WTC11 (cell line): Measurements from ENCODE around the gene POLR3GL. TPM values are rescaled to one million over a fixed set of nuclear protein-coding genes. Genes with fewer than 3 reads are reported as not detected.
A peak's percentile ranks its signal among the peaks of the same experiment; 100 is the strongest.

Experiments used
- ATAC-seq: fragments of 200-7000 bp; cut with Tn5 transposase; 2 replicates; pipeline ENCODE4 v1.10.0; 2021; ENCODE audit warnings: mild to moderate bottlenecking, moderate library complexity
- CTCF ChIA-PET: fragments of 300-600 bp; sonication (Branson Sonifier 250); formaldehyde crosslinking; loops from one replicate; lab custom pipeline; 2021; ENCODE audit warnings: antibody characterized with exemption; lab: Charles Lee
- POLR2A ChIA-PET: fragments of 350-600 bp; sonication (Branson Sonifier 250); formaldehyde crosslinking; loops from one replicate; lab custom pipeline; 2021; ENCODE audit warnings: antibody characterized with exemption; lab: Charles Lee
- DNase-seq: peaks from one replicate; pipeline ENCODE4 v3.0.0; 2021; ENCODE audit warnings: low spot score
- H3K27ac Mint-ChIP-seq: 2 replicates; pipeline ENCODE4 v1.8.0; 2021; ENCODE audit warnings: mixed read lengths
- H3K27me3 Mint-ChIP-seq: 2 replicates; pipeline ENCODE4 v1.8.0; 2021; ENCODE audit warnings: low read depth, mild to moderate bottlenecking, moderate library complexity, mixed read lengths
- H3K36me3 Mint-ChIP-seq: 2 replicates; pipeline ENCODE4 v1.8.0; 2021; ENCODE audit warnings: mixed read lengths
- H3K4me1 Mint-ChIP-seq: 2 replicates; pipeline ENCODE4 v1.8.0; 2022; ENCODE audit warnings: mixed read lengths
- H3K4me3 Mint-ChIP-seq: 2 replicates; pipeline ENCODE4 v1.8.0; 2021; ENCODE audit warnings: mild to moderate bottlenecking, moderate library complexity, mixed read lengths
- H3K9me3 Mint-ChIP-seq: 2 replicates; pipeline ENCODE4 v1.8.0; 2021; ENCODE audit warnings: mixed read lengths
- EMX1 ChIP-seq: fragments of 250-450 bp; sonication (Bioruptor Pico); IDR thresholded peaks from 2 replicates; pipeline ENCODE4 v1.8.0; 2021; ENCODE audit warnings: mild to moderate bottlenecking
- GABPB1 ChIP-seq: sonication (generic); formaldehyde crosslinking; IDR thresholded peaks from 2 replicates; pipeline ENCODE4 v1.8.1; 2023; ENCODE audit warnings: mild to moderate bottlenecking, missing genetic modification reagents
- GTF2I ChIP-seq: fragments of 250-450 bp; sonication (Bioruptor Pico); conservative IDR thresholded peaks from 2 replicates; pipeline ENCODE4 v1.4.0; 2021; ENCODE audit warnings: mild to moderate bottlenecking
- JAZF1 ChIP-seq: fragments of 250-450 bp; sonication (Bioruptor Pico); IDR thresholded peaks from 2 replicates; pipeline ENCODE4 v1.9.0; 2021; ENCODE audit warnings: moderate library complexity, mild to moderate bottlenecking, inconsistent platforms
- JUN ChIP-seq: sonication (generic); formaldehyde crosslinking; IDR thresholded peaks from 2 replicates; pipeline ENCODE4 v1.8.0; 2023; ENCODE audit warnings: mild to moderate bottlenecking, missing genetic modification reagents
- SMAD4 ChIP-seq: sonication (generic); formaldehyde crosslinking; IDR thresholded peaks from 2 replicates; pipeline ENCODE4 v1.8.0; 2022; ENCODE audit warnings: mild to moderate bottlenecking, missing genetic modification reagents
- ZNF121 ChIP-seq: sonication (generic); formaldehyde crosslinking; IDR thresholded peaks from 2 replicates; pipeline ENCODE4 v1.8.0; 2023; ENCODE audit warnings: missing genetic modification reagents
- total RNA-seq: library from RNA; stranded (reverse); gene quantifications from 3 replicates; pipeline ENCODE4 v1.2.3, GENCODE V29; 2021
- TF ChIP-seq, protein P1 (sequence below): sonication (generic); formaldehyde crosslinking; IDR thresholded peaks from 2 replicates; pipeline ENCODE4 v1.8.0; 2022; ENCODE audit warnings: mild to moderate bottlenecking, missing genetic modification reagents
- TF ChIP-seq, protein P2 (sequence below): sonication (generic); formaldehyde crosslinking; conservative IDR thresholded peaks from 2 replicates; pipeline ENCODE4 v1.8.1; 2023; ENCODE audit warnings: mild to moderate bottlenecking, low read depth, missing genetic modification reagents, moderate library complexity
- TF ChIP-seq, protein P3 (sequence below): sonication (generic); formaldehyde crosslinking; IDR thresholded peaks from 2 replicates; pipeline ENCODE4 v1.8.1; 2023; ENCODE audit warnings: mild to moderate bottlenecking, missing genetic modification reagents, moderate library complexity
- TF ChIP-seq, protein P4 (sequence below): sonication (generic); formaldehyde crosslinking; IDR thresholded peaks from 2 replicates; pipeline ENCODE4 v1.8.1; 2023; ENCODE audit warnings: mild to moderate bottlenecking, missing genetic modification reagents, borderline replicate concordance
- TF ChIP-seq, protein P5 (sequence below): fragments of 250-450 bp; sonication (Bioruptor Pico); IDR thresholded peaks from 2 replicates; pipeline ENCODE4 v1.8.0; 2021; ENCODE audit warnings: mild to moderate bottlenecking
- TF ChIP-seq, protein P6 (sequence below): sonication (generic); formaldehyde crosslinking; IDR thresholded peaks from 2 replicates; pipeline ENCODE4 v1.8.0; 2022; ENCODE audit warnings: mild to moderate bottlenecking, missing genetic modification reagents
- TF ChIP-seq, protein P7 (sequence below): sonication (generic); formaldehyde crosslinking; IDR thresholded peaks from 2 replicates; pipeline ENCODE4 v1.8.1; 2023; ENCODE audit warnings: mild to moderate bottlenecking, missing genetic modification reagents
- TF ChIP-seq, protein P8 (sequence below): fragments of 250-450 bp; sonication (Bioruptor Pico); IDR thresholded peaks from 2 replicates; pipeline ENCODE4 v1.9.0; 2021; ENCODE audit warnings: moderate library complexity, mild to moderate bottlenecking, inconsistent platforms, borderline replicate concordance

Gene POLR3GL
- total RNA-seq, 1 experiment from 2014 or later, result 3.8 TPM

DNA sequence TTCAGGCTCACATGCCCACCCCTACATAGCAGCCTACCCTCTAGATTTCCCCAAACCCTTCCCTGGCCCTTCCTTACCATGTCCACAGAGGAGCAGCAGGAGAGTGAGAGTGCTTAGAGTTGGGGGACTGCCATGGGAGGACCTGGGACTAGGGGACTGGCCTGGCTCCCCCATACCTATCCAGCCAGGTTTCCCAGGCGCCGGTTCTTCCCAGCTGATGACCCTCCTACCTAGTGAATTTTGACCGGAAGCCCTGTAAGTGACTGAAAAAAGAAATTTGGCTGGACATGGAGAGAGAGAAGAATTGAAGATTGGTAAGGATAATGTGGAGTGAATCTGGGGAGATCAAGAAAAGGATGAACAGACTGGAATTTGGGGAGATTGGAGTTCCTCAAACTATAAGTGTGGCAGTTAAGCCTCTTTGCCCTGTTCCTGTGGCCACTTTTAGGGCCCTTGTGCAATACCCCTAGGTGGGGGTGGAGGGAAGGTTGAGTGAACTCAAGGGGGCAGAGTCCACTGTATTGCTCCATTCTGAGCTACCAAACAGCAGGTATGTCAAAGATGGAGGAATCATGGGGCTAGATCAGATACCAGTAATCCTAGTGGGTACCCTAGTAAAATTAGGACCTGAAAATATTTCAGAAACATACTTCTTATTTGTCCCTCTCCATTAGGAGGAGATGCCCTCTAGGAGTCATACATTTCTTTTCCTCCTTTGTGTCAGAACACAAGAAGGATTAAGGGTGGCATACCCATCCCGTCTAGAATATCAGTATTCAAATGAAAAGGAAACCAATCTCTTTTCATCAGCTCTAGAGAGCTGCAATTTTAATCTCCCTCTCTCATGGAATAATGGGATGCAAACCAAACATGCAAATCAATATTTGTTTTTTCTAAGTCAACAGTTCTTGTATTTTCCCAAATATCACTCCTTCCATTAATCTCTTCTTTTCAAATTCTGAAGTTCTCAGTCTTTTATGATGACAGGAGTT is 55.9 kb downstream of the POLR3GL start:
- no peaks in the 10 kb centered on the region for H3K9me3 Mint-ChIP-seq
- H3K27ac Mint-ChIP-seq, result no peak overlapping the region
- H3K36me3 Mint-ChIP-seq, result no peaks in the 10 kb centered on the region
- DNase-seq (no peak), ATAC-seq (peak; percentile 22; the same call in 1 of the 2 replicates)
- POLR2A ChIA-PET, result interaction anchor here (0.6 to 0.7 kb wide), 2 partner anchors 18 to 21 kb away, joined by 3 to 8 read pairs; no protein-coding TSS in a partner anchor
- TF ChIP-seq, protein P1, sequence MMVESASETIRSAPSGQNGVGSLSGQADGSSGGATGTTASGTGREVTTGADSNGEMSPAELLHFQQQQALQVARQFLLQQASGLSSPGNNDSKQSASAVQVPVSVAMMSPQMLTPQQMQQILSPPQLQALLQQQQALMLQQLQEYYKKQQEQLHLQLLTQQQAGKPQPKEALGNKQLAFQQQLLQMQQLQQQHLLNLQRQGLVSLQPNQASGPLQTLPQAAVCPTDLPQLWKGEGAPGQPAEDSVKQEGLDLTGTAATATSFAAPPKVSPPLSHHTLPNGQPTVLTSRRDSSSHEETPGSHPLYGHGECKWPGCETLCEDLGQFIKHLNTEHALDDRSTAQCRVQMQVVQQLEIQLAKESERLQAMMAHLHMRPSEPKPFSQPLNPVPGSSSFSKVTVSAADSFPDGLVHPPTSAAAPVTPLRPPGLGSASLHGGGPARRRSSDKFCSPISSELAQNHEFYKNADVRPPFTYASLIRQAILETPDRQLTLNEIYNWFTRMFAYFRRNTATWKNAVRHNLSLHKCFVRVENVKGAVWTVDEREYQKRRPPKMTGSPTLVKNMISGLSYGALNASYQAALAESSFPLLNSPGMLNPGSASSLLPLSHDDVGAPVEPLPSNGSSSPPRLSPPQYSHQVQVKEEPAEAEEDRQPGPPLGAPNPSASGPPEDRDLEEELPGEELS (CRISPR knock-in tag), result no peak
- TF ChIP-seq GABPB1 (CRISPR knock-in tag), result peak; percentile 49; the same call in 1 of the 2 replicates
- H3K27me3 Mint-ChIP-seq, result peaks cover 69% of the 10 kb centered on the region
- peaks cover 15% of the 10 kb centered on the region for H3K4me1 Mint-ChIP-seq
- CTCF ChIA-PET, result interaction anchor here (0.7 to 6.5 kb wide), 9 partner anchors 11 to 175 kb away, joined by 3 to 34 read pairs (median 6); partner anchors contain the start of gene NUDT17
- H3K4me3 Mint-ChIP-seq, result peak overlapping the region; percentile 68

DNA sequence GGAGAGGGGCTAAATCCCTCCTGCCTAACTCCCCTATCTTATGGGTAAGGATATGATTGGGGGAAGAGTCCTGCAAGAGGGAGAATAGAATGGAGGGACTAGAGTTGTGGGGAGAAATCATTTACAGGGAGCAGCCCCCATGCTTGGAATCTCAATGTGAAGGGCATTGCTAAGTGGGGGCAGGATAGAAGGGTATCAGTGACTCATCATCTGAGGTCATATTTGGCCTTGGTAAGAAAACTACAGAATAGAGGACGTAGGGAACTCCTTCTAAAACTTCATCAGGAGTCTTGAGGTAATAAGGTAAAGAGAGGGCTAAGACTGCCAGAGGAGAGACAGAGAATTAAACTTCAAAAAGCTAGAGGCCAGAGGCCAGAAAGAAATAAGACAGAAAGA is 56.6 kb downstream of the POLR3GL start:
- DNase-seq, result no peak
- Mint-ChIP-seq H3K9me3 (no peaks in the 10 kb centered on the region), H3K4me3 (no peak overlapping the region), H3K27me3 (peaks cover 65% of the 10 kb centered on the region), H3K4me1 (peaks cover 15% of the 10 kb centered on the region), H3K36me3 (no peaks in the 10 kb centered on the region), H3K27ac (no peak overlapping the region)
- CTCF ChIA-PET, result interaction anchor here (0.7 to 6.5 kb wide), 11 partner anchors 12 to 176 kb away, joined by 3 to 34 read pairs (median 6); partner anchors contain the start of gene NUDT17
- POLR2A ChIA-PET, result no interaction called here
- no peak for ATAC-seq
- TF ChIP-seq JUN (CRISPR knock-in tag), result no peak
- no peak for TF ChIP-seq SMAD4 (CRISPR knock-in tag)
- no peak for TF ChIP-seq ZNF121
- TF ChIP-seq, protein P2, sequence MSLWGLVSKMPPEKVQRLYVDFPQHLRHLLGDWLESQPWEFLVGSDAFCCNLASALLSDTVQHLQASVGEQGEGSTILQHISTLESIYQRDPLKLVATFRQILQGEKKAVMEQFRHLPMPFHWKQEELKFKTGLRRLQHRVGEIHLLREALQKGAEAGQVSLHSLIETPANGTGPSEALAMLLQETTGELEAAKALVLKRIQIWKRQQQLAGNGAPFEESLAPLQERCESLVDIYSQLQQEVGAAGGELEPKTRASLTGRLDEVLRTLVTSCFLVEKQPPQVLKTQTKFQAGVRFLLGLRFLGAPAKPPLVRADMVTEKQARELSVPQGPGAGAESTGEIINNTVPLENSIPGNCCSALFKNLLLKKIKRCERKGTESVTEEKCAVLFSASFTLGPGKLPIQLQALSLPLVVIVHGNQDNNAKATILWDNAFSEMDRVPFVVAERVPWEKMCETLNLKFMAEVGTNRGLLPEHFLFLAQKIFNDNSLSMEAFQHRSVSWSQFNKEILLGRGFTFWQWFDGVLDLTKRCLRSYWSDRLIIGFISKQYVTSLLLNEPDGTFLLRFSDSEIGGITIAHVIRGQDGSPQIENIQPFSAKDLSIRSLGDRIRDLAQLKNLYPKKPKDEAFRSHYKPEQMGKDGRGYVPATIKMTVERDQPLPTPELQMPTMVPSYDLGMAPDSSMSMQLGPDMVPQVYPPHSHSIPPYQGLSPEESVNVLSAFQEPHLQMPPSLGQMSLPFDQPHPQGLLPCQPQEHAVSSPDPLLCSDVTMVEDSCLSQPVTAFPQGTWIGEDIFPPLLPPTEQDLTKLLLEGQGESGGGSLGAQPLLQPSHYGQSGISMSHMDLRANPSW (CRISPR knock-in tag), result no peak
- no peak for TF ChIP-seq GTF2I
- TF ChIP-seq, protein P3, sequence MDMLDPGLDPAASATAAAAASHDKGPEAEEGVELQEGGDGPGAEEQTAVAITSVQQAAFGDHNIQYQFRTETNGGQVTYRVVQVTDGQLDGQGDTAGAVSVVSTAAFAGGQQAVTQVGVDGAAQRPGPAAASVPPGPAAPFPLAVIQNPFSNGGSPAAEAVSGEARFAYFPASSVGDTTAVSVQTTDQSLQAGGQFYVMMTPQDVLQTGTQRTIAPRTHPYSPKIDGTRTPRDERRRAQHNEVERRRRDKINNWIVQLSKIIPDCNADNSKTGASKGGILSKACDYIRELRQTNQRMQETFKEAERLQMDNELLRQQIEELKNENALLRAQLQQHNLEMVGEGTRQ (CRISPR knock-in tag), result no peak
- no peak for TF ChIP-seq EMX1
- TF ChIP-seq, protein P1 (CRISPR knock-in tag), result no peak
- TF ChIP-seq, protein P4, sequence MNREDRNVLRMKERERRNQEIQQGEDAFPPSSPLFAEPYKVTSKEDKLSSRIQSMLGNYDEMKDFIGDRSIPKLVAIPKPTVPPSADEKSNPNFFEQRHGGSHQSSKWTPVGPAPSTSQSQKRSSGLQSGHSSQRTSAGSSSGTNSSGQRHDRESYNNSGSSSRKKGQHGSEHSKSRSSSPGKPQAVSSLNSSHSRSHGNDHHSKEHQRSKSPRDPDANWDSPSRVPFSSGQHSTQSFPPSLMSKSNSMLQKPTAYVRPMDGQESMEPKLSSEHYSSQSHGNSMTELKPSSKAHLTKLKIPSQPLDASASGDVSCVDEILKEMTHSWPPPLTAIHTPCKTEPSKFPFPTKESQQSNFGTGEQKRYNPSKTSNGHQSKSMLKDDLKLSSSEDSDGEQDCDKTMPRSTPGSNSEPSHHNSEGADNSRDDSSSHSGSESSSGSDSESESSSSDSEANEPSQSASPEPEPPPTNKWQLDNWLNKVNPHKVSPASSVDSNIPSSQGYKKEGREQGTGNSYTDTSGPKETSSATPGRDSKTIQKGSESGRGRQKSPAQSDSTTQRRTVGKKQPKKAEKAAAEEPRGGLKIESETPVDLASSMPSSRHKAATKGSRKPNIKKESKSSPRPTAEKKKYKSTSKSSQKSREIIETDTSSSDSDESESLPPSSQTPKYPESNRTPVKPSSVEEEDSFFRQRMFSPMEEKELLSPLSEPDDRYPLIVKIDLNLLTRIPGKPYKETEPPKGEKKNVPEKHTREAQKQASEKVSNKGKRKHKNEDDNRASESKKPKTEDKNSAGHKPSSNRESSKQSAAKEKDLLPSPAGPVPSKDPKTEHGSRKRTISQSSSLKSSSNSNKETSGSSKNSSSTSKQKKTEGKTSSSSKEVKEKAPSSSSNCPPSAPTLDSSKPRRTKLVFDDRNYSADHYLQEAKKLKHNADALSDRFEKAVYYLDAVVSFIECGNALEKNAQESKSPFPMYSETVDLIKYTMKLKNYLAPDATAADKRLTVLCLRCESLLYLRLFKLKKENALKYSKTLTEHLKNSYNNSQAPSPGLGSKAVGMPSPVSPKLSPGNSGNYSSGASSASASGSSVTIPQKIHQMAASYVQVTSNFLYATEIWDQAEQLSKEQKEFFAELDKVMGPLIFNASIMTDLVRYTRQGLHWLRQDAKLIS, result no peak
- no peak for TF ChIP-seq GABPB1 (CRISPR knock-in tag)
- no peak for TF ChIP-seq JAZF1 (CRISPR knock-in tag)
- TF ChIP-seq, protein P5, sequence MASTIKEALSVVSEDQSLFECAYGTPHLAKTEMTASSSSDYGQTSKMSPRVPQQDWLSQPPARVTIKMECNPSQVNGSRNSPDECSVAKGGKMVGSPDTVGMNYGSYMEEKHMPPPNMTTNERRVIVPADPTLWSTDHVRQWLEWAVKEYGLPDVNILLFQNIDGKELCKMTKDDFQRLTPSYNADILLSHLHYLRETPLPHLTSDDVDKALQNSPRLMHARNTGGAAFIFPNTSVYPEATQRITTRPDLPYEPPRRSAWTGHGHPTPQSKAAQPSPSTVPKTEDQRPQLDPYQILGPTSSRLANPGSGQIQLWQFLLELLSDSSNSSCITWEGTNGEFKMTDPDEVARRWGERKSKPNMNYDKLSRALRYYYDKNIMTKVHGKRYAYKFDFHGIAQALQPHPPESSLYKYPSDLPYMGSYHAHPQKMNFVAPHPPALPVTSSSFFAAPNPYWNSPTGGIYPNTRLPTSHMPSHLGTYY (CRISPR knock-in tag), result no peak
- TF ChIP-seq, protein P6, sequence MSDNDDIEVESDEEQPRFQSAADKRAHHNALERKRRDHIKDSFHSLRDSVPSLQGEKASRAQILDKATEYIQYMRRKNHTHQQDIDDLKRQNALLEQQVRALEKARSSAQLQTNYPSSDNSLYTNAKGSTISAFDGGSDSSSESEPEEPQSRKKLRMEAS (CRISPR knock-in tag), result no peak
- TF ChIP-seq, protein P7, sequence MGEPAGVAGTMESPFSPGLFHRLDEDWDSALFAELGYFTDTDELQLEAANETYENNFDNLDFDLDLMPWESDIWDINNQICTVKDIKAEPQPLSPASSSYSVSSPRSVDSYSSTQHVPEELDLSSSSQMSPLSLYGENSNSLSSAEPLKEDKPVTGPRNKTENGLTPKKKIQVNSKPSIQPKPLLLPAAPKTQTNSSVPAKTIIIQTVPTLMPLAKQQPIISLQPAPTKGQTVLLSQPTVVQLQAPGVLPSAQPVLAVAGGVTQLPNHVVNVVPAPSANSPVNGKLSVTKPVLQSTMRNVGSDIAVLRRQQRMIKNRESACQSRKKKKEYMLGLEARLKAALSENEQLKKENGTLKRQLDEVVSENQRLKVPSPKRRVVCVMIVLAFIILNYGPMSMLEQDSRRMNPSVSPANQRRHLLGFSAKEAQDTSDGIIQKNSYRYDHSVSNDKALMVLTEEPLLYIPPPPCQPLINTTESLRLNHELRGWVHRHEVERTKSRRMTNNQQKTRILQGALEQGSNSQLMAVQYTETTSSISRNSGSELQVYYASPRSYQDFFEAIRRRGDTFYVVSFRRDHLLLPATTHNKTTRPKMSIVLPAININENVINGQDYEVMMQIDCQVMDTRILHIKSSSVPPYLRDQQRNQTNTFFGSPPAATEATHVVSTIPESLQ (CRISPR knock-in tag), result no peak
- TF ChIP-seq, protein P8, sequence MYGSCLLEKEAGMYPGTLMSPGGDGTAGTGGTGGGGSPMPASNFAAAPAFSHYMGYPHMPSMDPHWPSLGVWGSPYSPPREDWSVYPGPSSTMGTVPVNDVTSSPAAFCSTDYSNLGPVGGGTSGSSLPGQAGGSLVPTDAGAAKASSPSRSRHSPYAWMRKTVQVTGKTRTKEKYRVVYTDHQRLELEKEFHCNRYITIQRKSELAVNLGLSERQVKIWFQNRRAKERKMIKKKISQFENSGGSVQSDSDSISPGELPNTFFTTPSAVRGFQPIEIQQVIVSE (CRISPR knock-in tag), result no peak
